HCT116 (cell line): Measurements from ENCODE around the gene PAK6. TPM values are rescaled to one million over a fixed set of nuclear protein-coding genes. Genes with fewer than 3 reads are reported as not detected.

Experiments
- ATAC-seq: fragments of 200-7000 bp; cut with Tn5 transposase; 2 replicates; pipeline ENCODE4 v1.9.1; 2020; ENCODE audit warnings: mild to moderate bottlenecking, moderate library complexity
- BruUV-seq: library from RNA; stranded (reverse); fragments of 400-500 nt; replicated peaks from 2 replicates; lab custom pipeline; 2021; lab: Mats Ljungman, UMichigan
- CTCF ChIA-PET: fragments of 300-600 bp; sonication (Branson Sonifier 250); formaldehyde crosslinking; loops from one replicate; lab custom pipeline; 2021; ENCODE audit warnings: antibody characterized with exemption; lab: Charles Lee
- POLR2A ChIA-PET: fragments of 300-600, 350-600 bp; sonication (Branson Sonifier 250); formaldehyde crosslinking; loops from one replicate; lab custom pipeline; 2021; ENCODE audit warnings: antibody characterized with exemption; lab: Charles Lee
- RAD21 ChIA-PET, 2 experiments: fragments of 300-600 bp; sonication (Branson Sonifier 250); formaldehyde crosslinking; loops; one replicate each; lab custom pipeline; 2023; ENCODE audit warnings: low total read pairs in 2 of 2; ENCODE audit not compliant: uncharacterized antibody in 2 of 2, unreplicated experiment in 2 of 2, low non-redundant PET in 1 of 2; lab: Charles Lee
- DNase-seq: peaks from one replicate; pipeline ENCODE4 v3.0.0-alpha.2; 2010; ENCODE audit warnings: low read depth, low spot score
- H2AFZ ChIP-seq: fragments of 200-600 bp; shearing (Covaris generic), sonication (generic); 2 replicates; pipeline ENCODE4 v1.6.1; 2017; ENCODE audit warnings: low read depth, mixed run types, mixed read lengths, antibody characterized with exemption, low read length; ENCODE audit not compliant: poor library complexity, severe bottlenecking
- H3K27ac ChIP-seq: 2 replicates; pipeline ENCODE4 v1.5.1; 2012; ENCODE audit warnings: low read depth, low read length
- H3K27me3 ChIP-seq: fragments of 200-600 bp; sonication (generic); 2 replicates; pipeline ENCODE4 v1.6.1; 2016; ENCODE audit warnings: mixed run types, low read length, mixed read lengths; ENCODE audit not compliant: insufficient read depth
- H3K36me3 ChIP-seq, 2 experiments: fragments of 200-500 bp in 1 of 2; fragments of 200-600 bp in 1 of 2; sonication (Bioruptor generic) in 1 of 2; sonication (generic) in 1 of 2; 2 replicates each; pipeline versions ENCODE4 v1.5.1 to v1.6.1; 2014 to 2016; ENCODE audit warnings: low read length in 2 of 2, inconsistent platforms in 1 of 2, mixed read lengths in 1 of 2, mixed run types in 1 of 2; ENCODE audit not compliant: insufficient read depth in 2 of 2, control insufficient read depth in 1 of 2
- H3K4me1 ChIP-seq, 2 experiments: fragments of 200-600 bp in 1 of 2; sonication (generic) in 1 of 2; 2 replicates each; pipeline versions ENCODE4 v1.5.1 to v1.6.1; 2012 to 2017; ENCODE audit warnings: low read length in 2 of 2, inconsistent platforms in 1 of 2, mild to moderate bottlenecking in 1 of 2, mixed read lengths in 1 of 2, mixed run types in 1 of 2, moderate library complexity in 1 of 2; ENCODE audit not compliant: insufficient read depth in 2 of 2, control insufficient read depth in 1 of 2
- H3K4me2 ChIP-seq: fragments of 200-600 bp; sonication (generic); 2 replicates; pipeline ENCODE4 v1.6.1; 2017; ENCODE audit warnings: mixed run types, low read length, mixed read lengths
- H3K4me3 ChIP-seq, 2 experiments: fragments of 200-600 bp in 1 of 2; sonication (generic) in 1 of 2; replicated peaks in 1 of 2; 2 replicates each; pipeline ENCODE4 v1.5.1; 2011 to 2016; ENCODE audit warnings: low read length in 2 of 2, control low read depth in 1 of 2, low read depth in 1 of 2, mild to moderate bottlenecking in 1 of 2, mixed read lengths in 1 of 2, mixed run types in 1 of 2
- H3K79me2 ChIP-seq: fragments of 200-600 bp; sonication (generic); 2 replicates; pipeline ENCODE4 v1.6.1; 2017; ENCODE audit warnings: mild to moderate bottlenecking, mixed run types, low read length, moderate library complexity, mixed read lengths; ENCODE audit not compliant: insufficient read depth
- H3K9ac ChIP-seq: fragments of 200-600 bp; sonication (generic); 2 replicates; pipeline ENCODE4 v1.6.1; 2016; ENCODE audit warnings: low read length, mixed read lengths
- H3K9me2 ChIP-seq: fragments of 200-600 bp; sonication (generic), shearing (Covaris generic); 2 replicates; pipeline ENCODE4 v1.6.1; 2017; ENCODE audit warnings: mixed run types, mild to moderate bottlenecking, moderate library complexity; ENCODE audit not compliant: insufficient read depth
- H3K9me3 ChIP-seq, 2 experiments: fragments of 200-500 bp in 1 of 2; fragments of 200-600 bp in 1 of 2; sonication (Bioruptor generic) in 1 of 2; sonication (generic) in 1 of 2; 2 replicates each; pipeline ENCODE4 v1.6.1; 2014 to 2017; ENCODE audit warnings: low read length in 2 of 2, mixed read lengths in 2 of 2, inconsistent platforms in 1 of 2, low read depth in 1 of 2, mild to moderate bottlenecking in 1 of 2, mixed run types in 1 of 2, moderate library complexity in 1 of 2; ENCODE audit not compliant: control insufficient read depth in 1 of 2, insufficient read depth in 1 of 2
- H4K20me1 ChIP-seq: fragments of 200-600 bp; sonication (generic), shearing (Covaris generic); 2 replicates; pipeline ENCODE4 v1.6.1; 2017; ENCODE audit warnings: mixed run types, mild to moderate bottlenecking, moderate library complexity; ENCODE audit not compliant: insufficient read depth
- ATF3 ChIP-seq: IDR thresholded peaks from 2 replicates; pipeline ENCODE4 v1.6.1; 2012
- CBX3 ChIP-seq: IDR thresholded peaks from 2 replicates; pipeline ENCODE4 v1.6.1; 2012; ENCODE audit warnings: low read depth
- CEBPB ChIP-seq: IDR thresholded peaks from 2 replicates; pipeline ENCODE4 v1.6.1; 2012; ENCODE audit warnings: low read depth
- EGR1 ChIP-seq: IDR thresholded peaks from 2 replicates; pipeline ENCODE4 v1.6.1; 2012; ENCODE audit warnings: low read depth
- ELF1 ChIP-seq: IDR thresholded peaks from 2 replicates; pipeline ENCODE4 v1.6.1; 2012; ENCODE audit warnings: low read depth, borderline replicate concordance
- EZH2 ChIP-seq: fragments of 200-600 bp; sonication (generic); IDR thresholded peaks from 2 replicates; pipeline ENCODE4 v1.6.1; 2017; ENCODE audit warnings: antibody characterized with exemption, mixed run types
- EZH2phosphoT487 ChIP-seq: fragments of 200-600 bp; IDR thresholded peaks from 2 replicates; pipeline ENCODE4 v1.6.1; 2018; ENCODE audit warnings: antibody characterized with exemption, borderline replicate concordance
- FOSL1 ChIP-seq: IDR thresholded peaks from 2 replicates; pipeline ENCODE4 v1.6.1; 2012; ENCODE audit warnings: low read depth
- JUND ChIP-seq: IDR thresholded peaks from 2 replicates; pipeline ENCODE4 v1.6.1; 2012
- MAX ChIP-seq: IDR thresholded peaks from 2 replicates; pipeline ENCODE4 v1.6.1; 2012
- POLR2AphosphoS5 ChIP-seq: IDR thresholded peaks from 2 replicates; pipeline ENCODE4 v1.6.1; 2011; ENCODE audit warnings: mild to moderate bottlenecking, low read depth, low read length, moderate library complexity
- RAD21 ChIP-seq: IDR thresholded peaks from 2 replicates; pipeline ENCODE4 v1.6.1; 2012; ENCODE audit warnings: low read depth, mild to moderate bottlenecking
- REST ChIP-seq: IDR thresholded peaks from 2 replicates; pipeline ENCODE4 v1.6.1; 2012; ENCODE audit warnings: low read depth
- SIN3A ChIP-seq: IDR thresholded peaks from 2 replicates; pipeline ENCODE4 v1.6.1; 2012; ENCODE audit warnings: low read depth
- SP1 ChIP-seq: IDR thresholded peaks from 2 replicates; pipeline ENCODE4 v1.6.1; 2012; ENCODE audit warnings: low read depth
- SRF ChIP-seq: IDR thresholded peaks from 2 replicates; pipeline ENCODE4 v1.6.1; 2012; ENCODE audit warnings: low read depth
- TCF7L2 ChIP-seq: IDR thresholded peaks from 2 replicates; pipeline ENCODE4 v1.7.0; 2011; ENCODE audit warnings: borderline replicate concordance, inconsistent platforms; ENCODE audit not compliant: insufficient read depth, insufficient read length; ENCODE audit errors: extremely low read depth
- ZBTB33 ChIP-seq: IDR thresholded peaks from 2 replicates; pipeline ENCODE4 v1.6.1; 2011; ENCODE audit warnings: mild to moderate bottlenecking, low read length, moderate library complexity; ENCODE audit not compliant: insufficient replicate concordance; ENCODE audit errors: extremely low read depth
- ZFX ChIP-seq: fragments of 450-650 bp; IDR thresholded peaks from 2 replicates; pipeline ENCODE4 v1.6.1; 2017
- intact Hi-C: fragments of 100-400 bp; cut with micrococcal nuclease; formaldehyde crosslinking; loops from 2 replicates; pipeline ENCODE4 v1.10.0; 2022
- total RNA-seq: library from RNA; stranded (reverse); gene quantifications from one replicate; pipeline ENCODE4 v1.2.1, GENCODE V29; 2021; ENCODE audit not compliant: unreplicated experiment

PAK6 gene
- total RNA-seq, 1 experiment from 2014 or later, result 19.9 TPM

GRCh38 chr15:40282147-40282868 is 43.4 kb downstream of the PAK6 start:
- H2AFZ ChIP-seq, result peak overlapping the region; percentile 74
- H4K20me1 ChIP-seq, result no peaks in the 10 kb centered on the region
- intact Hi-C loops, result no loop called here
- H3K9me3 ChIP-seq, result no peaks in the 10 kb centered on the region
- H3K27ac ChIP-seq, result peak overlapping the region; percentile 57; the same call in 1 of the 2 replicates
- ChIA-PET RAD21 (no interaction called here), POLR2A (interaction anchor here (0.7 kb wide), 1 partner anchor 55 kb away, joined by 3 read pairs; no protein-coding TSS in a partner anchor), CTCF (interaction anchor here (1.0 to 1.9 kb wide), 6 partner anchors 8 to 56 kb away, joined by 3 to 8 read pairs (median 4); partner anchors contain the start of gene PAK6)
- BruUV-seq, result no TSS peak
- H3K4me2 ChIP-seq, result peak overlapping the region; percentile 87
- ATAC-seq (peak; percentile 76), DNase-seq (no peak)
- peak overlapping the region; percentile 45 to 59 for H3K4me3 ChIP-seq
- no peaks in the 10 kb centered on the region for H3K79me2 ChIP-seq
- no peaks in the 10 kb centered on the region for H3K36me3 ChIP-seq
- no peaks in the 10 kb centered on the region for H3K9me2 ChIP-seq
- H3K9ac ChIP-seq, result peak overlapping the region; percentile 57
- H3K27me3 ChIP-seq, result no peaks in the 10 kb centered on the region
- H3K4me1 ChIP-seq, result peaks cover 21 to 44% of the 10 kb centered on the region in 2 experiments
- TF ChIP-seq EZH2phosphoT487 (no peak), SP1 (no peak), TCF7L2 (no peak), FOSL1 (no peak), EZH2 (no peak), MAX (no peak; the same call in 1 of the 2 replicates), ZFX (peak; percentile 64), CBX3 (no peak; the same call in 1 of the 2 replicates), POLR2AphosphoS5 (peak; percentile 4; the same call in 1 of the 2 replicates), CEBPB (no peak), ZBTB33 (no peak), REST (no peak), JUND (no peak), RAD21 (peak; percentile 41), EGR1 (peak; percentile 92), ATF3 (no peak), ELF1 (no peak), SIN3A (no peak), SRF (no peak)
